Measurements from ENCODE around the gene DCTN1.

DCTN1 gene

GRCh38 chr2:74316627-74317295 is 63.4 kb downstream of the DCTN1 start:
- DNase-seq = no peak

GRCh38 chr2:74314107-74314506 is 66.0 kb downstream of the DCTN1 start:
- no peak for DNase-seq

- DNase-seq = no peak
Measured at GRCh38 chr2:74313497-74313896, 66.6 kb downstream of the DCTN1 start.

- no peak for DNase-seq
Measured at GRCh38 chr2:74312913-74313312, 67.2 kb downstream of the DCTN1 start.
